Heart left ventricle (tissue), 13 donors: ENCODE measurements around the gene CFAP299.

Experiments used
- POLR2A ChIP-seq, 2 donors: fragments of 450-650 bp; IDR thresholded peaks; one replicate each; pipeline ENCODE4 v1.6.1; 2017; ENCODE audit warnings: antibody characterized with exemption in 2 of 2, mild to moderate bottlenecking in 2 of 2, moderate library complexity in 2 of 2
- TF ChIP-seq, protein P1 (sequence below), 12 donors: fragments of 200-600 bp; sonication (generic) in 4 of 12; IDR thresholded peaks; one replicate each; pipeline versions ENCODE4 v1.5.0 to v1.8.0; 2018 to 2022; ENCODE audit warnings: antibody characterized with exemption in 12 of 12, mild to moderate bottlenecking in 5 of 12
- donor health status: ischemic (EF 13 %, LVEDD 7.1; RV severe dilation, severe dysfunction).
- donor health status: DM: no; HTN: yes; CAD: no.
- donor health status: DM: no; HTN: no; CAD: no.
- donor health status: ischemic (EF 25% LVEDD 6.9; RV normal size, moderate dysfunction).
- donor health status: ischemic (EF 25% LVEDD 5.7; RV mildly dilated, moderate dysfunction).
- donor health status: ischemic (EF 35%, LVEDD 5.7; RV mildly dilated, moderate dysfunction).
- donor health status: nonischemic (EF 11% LVEDD 7.7; RV severe dilation, severe dysfunction).
- donor health status: DM: yes; HTN: yes; CAD: no.
- donor health status: PGD.
- donor health status: ischemic (EF 29% LVEDD 5.4; RV normal size, mild dysfunction).
- donor health status: nonischemic (EF 23%, LVEDD 6.1; RV moderate dilation, normal function).

- TF ChIP-seq, protein P1, sequence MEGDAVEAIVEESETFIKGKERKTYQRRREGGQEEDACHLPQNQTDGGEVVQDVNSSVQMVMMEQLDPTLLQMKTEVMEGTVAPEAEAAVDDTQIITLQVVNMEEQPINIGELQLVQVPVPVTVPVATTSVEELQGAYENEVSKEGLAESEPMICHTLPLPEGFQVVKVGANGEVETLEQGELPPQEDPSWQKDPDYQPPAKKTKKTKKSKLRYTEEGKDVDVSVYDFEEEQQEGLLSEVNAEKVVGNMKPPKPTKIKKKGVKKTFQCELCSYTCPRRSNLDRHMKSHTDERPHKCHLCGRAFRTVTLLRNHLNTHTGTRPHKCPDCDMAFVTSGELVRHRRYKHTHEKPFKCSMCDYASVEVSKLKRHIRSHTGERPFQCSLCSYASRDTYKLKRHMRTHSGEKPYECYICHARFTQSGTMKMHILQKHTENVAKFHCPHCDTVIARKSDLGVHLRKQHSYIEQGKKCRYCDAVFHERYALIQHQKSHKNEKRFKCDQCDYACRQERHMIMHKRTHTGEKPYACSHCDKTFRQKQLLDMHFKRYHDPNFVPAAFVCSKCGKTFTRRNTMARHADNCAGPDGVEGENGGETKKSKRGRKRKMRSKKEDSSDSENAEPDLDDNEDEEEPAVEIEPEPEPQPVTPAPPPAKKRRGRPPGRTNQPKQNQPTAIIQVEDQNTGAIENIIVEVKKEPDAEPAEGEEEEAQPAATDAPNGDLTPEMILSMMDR (IDR thresholded peaks at IDR 0.05) = no peak
- TF ChIP-seq POLR2A (IDR thresholded peaks at IDR 0.05) = no peak
Observed at GRCh38 chr4:80839792-80840191, 504.3 kb downstream of the CFAP299 start.
